Stimulated activated CD8-positive, alpha-beta memory T cell treated with anti-CD3 and anti-CD28 coated beads, Interleukin-4, amount 100 ng/mL, for 1 hour (primary cell): ENCODE data around the gene ZNF609.

ENCODE experiments used
- DNase-seq, 2 donors: peaks; one replicate each; pipeline ENCODE4 v3.0.0-alpha.2; 2020; ENCODE audit warnings: low read depth in 2 of 2, low spot score in 1 of 2

ZNF609 gene

GRCh38 chr15:64536244-64536836, 76.0 kb downstream of the ZNF609 start:
- DNase-seq, result no peak

GRCh38 chr15:64542091-64542490, 81.7 kb downstream of the ZNF609 start:
- no peak for DNase-seq

GRCh38 chr15:64544450-64544849, 84.1 kb downstream of the ZNF609 start:
- DNase-seq, result no peak

- no peak for DNase-seq
These were observed 86.9 kb downstream of the ZNF609 start for GRCh38 chr15:64547275-64547674.

- no peak for DNase-seq
These were observed 87.9 kb downstream of the ZNF609 start for GRCh38 chr15:64548235-64548634.

GRCh38 chr15:64549860-64550259, 89.5 kb downstream of the ZNF609 start:
- no peak for DNase-seq

- DNase-seq, result no peak
These were observed 92.0 kb downstream of the ZNF609 start for GRCh38 chr15:64552281-64552948.

GRCh38 chr15:64558460-64559179, 98.2 kb downstream of the ZNF609 start:
- no peak for DNase-seq

- no peak for DNase-seq
These were observed 98.9 kb downstream of the ZNF609 start for GRCh38 chr15:64559243-64559642.

GRCh38 chr15:64560501-64560900, 100.1 kb downstream of the ZNF609 start:
- DNase-seq, result no peak

- DNase-seq, result no peak
These were observed 100.6 kb downstream of the ZNF609 start for GRCh38 chr15:64560998-64561397.

- DNase-seq, result no peak
These were observed 101.7 kb downstream of the ZNF609 start for GRCh38 chr15:64562003-64562640.

GRCh38 chr15:64566102-64566501, 105.7 kb downstream of the ZNF609 start:
- DNase-seq, result no peak

- no peak for DNase-seq
These were observed 106.5 kb downstream of the ZNF609 start for GRCh38 chr15:64566629-64567427.

- DNase-seq, result no peak
These were observed 108.4 kb downstream of the ZNF609 start for GRCh38 chr15:64568765-64569164.

GRCh38 chr15:64571857-64572291, 111.5 kb downstream of the ZNF609 start:
- DNase-seq, result no peak

- DNase-seq, result no peak
These were observed 112.5 kb downstream of the ZNF609 start for GRCh38 chr15:64572856-64573255.

GRCh38 chr15:64574301-64575017, 114.1 kb downstream of the ZNF609 start:
- no peak for DNase-seq

GRCh38 chr15:64580696-64581407, 120.5 kb downstream of the ZNF609 start:
- DNase-seq, result no peak

GRCh38 chr15:64581408-64581761, 121.0 kb downstream of the ZNF609 start:
- no peak for DNase-seq
